Activated CD4-positive, CD25-positive, alpha-beta regulatory T cell treated with anti-CD3 and anti-CD28 coated beads, Interleukin-2, amount 50 U/mL, for 16 hours (primary cell): ENCODE results near the gene ZNF429.
"Not testable (repeated sequence)": the region's sequence is repeated elsewhere in the genome, so short reads cannot be mapped to it uniquely, and the experiment has no call there.

Experiments
- DNase-seq: peaks from one replicate; pipeline ENCODE4 v3.0.0-alpha.2; 2020; ENCODE audit warnings: low read depth, low spot score

The ZNF429 gene

GRCh38 chr19:21513651-21514050 lies 8.2 kb downstream of the ZNF429 start:
- no peak for DNase-seq

- no peak for DNase-seq
Observed at GRCh38 chr19:21519488-21519887, 14.1 kb downstream of the ZNF429 start.

GRCh38 chr19:21532904-21533303 lies 27.5 kb downstream of the ZNF429 start:
- DNase-seq: no peak

- DNase-seq: not testable (repeated sequence)
Observed at GRCh38 chr19:21536741-21537290, 31.4 kb downstream of the ZNF429 start.

GRCh38 chr19:21559444-21559843 lies 54.0 kb downstream of the ZNF429 start:
- no peak for DNase-seq

- DNase-seq: no peak
Observed at GRCh38 chr19:21564406-21564805, 59.0 kb downstream of the ZNF429 start.

GRCh38 chr19:21566073-21566472 lies 60.7 kb downstream of the ZNF429 start:
- DNase-seq: no peak

- not testable (repeated sequence) for DNase-seq
Observed at GRCh38 chr19:21567806-21568205, 62.4 kb downstream of the ZNF429 start.

- DNase-seq: peak; percentile 81
Observed at GRCh38 chr19:21568816-21569493, 63.6 kb downstream of the ZNF429 start.

- no peak for DNase-seq
Observed at GRCh38 chr19:21569494-21569865, 64.1 kb downstream of the ZNF429 start.

- DNase-seq: no peak
Observed at GRCh38 chr19:21571316-21571715, 65.9 kb downstream of the ZNF429 start.

GRCh38 chr19:21574607-21575006 lies 69.2 kb downstream of the ZNF429 start:
- DNase-seq: no peak

- DNase-seq: no peak
Observed at GRCh38 chr19:21576481-21576880, 71.1 kb downstream of the ZNF429 start.

GRCh38 chr19:21580101-21580500 lies 74.7 kb downstream of the ZNF429 start:
- no peak for DNase-seq

- DNase-seq: no peak
Observed at GRCh38 chr19:21580818-21581217, 75.4 kb downstream of the ZNF429 start.

- DNase-seq: no peak
Observed at GRCh38 chr19:21581646-21582240, 76.3 kb downstream of the ZNF429 start.

- no peak for DNase-seq
Observed at GRCh38 chr19:21584537-21584936, 79.1 kb downstream of the ZNF429 start.

GRCh38 chr19:21585281-21585890 lies 80.0 kb downstream of the ZNF429 start:
- no peak for DNase-seq

GRCh38 chr19:21586311-21587116 lies 81.1 kb downstream of the ZNF429 start:
- no peak for DNase-seq

GRCh38 chr19:21587117-21587461 lies 81.7 kb downstream of the ZNF429 start:
- DNase-seq: no peak

- DNase-seq: no peak
Observed at GRCh38 chr19:21587549-21587948, 82.1 kb downstream of the ZNF429 start.

GRCh38 chr19:21588065-21588601 lies 82.7 kb downstream of the ZNF429 start:
- DNase-seq: no peak
